Ishikawa (cell line): Measurements from ENCODE around the gene CABP4.

Experiments
- CEBPB ChIP-seq: IDR thresholded peaks from 2 replicates; pipeline ENCODE4 v1.6.1; 2012
- CREB1 ChIP-seq: IDR thresholded peaks from 2 replicates; pipeline ENCODE4 v1.6.1; 2012; ENCODE audit warnings: low read depth
- EP300 ChIP-seq: IDR thresholded peaks from 2 replicates; pipeline ENCODE4 v1.6.1; 2012; ENCODE audit warnings: borderline replicate concordance
- FOXM1 ChIP-seq: IDR thresholded peaks from 2 replicates; pipeline ENCODE4 v1.6.1; 2012; ENCODE audit warnings: low read depth, borderline replicate concordance
- NFIC ChIP-seq: IDR thresholded peaks from 2 replicates; pipeline ENCODE4 v1.6.1; 2012
- RAD21 ChIP-seq: IDR thresholded peaks from 2 replicates; pipeline ENCODE4 v1.6.1; 2012; ENCODE audit warnings: low read depth
- TCF12 ChIP-seq: IDR thresholded peaks from 2 replicates; pipeline ENCODE4 v1.6.1; 2012; ENCODE audit warnings: low read depth
- TEAD4 ChIP-seq: IDR thresholded peaks from 2 replicates; pipeline ENCODE4 v1.6.1; 2012
- USF1 ChIP-seq: IDR thresholded peaks from 2 replicates; pipeline ENCODE4 v1.6.1; 2012
- ZBTB7A ChIP-seq: IDR thresholded peaks from 2 replicates; pipeline ENCODE4 v1.6.1; 2012; ENCODE audit warnings: low read depth
- TF ChIP-seq, protein P1 (sequence below): IDR thresholded peaks from 2 replicates; pipeline ENCODE4 v1.6.1; 2012
- TF ChIP-seq, protein P2 (sequence below): IDR thresholded peaks from 2 replicates; pipeline ENCODE4 v1.6.1; 2012; ENCODE audit warnings: low read depth, mild to moderate bottlenecking

DNA sequence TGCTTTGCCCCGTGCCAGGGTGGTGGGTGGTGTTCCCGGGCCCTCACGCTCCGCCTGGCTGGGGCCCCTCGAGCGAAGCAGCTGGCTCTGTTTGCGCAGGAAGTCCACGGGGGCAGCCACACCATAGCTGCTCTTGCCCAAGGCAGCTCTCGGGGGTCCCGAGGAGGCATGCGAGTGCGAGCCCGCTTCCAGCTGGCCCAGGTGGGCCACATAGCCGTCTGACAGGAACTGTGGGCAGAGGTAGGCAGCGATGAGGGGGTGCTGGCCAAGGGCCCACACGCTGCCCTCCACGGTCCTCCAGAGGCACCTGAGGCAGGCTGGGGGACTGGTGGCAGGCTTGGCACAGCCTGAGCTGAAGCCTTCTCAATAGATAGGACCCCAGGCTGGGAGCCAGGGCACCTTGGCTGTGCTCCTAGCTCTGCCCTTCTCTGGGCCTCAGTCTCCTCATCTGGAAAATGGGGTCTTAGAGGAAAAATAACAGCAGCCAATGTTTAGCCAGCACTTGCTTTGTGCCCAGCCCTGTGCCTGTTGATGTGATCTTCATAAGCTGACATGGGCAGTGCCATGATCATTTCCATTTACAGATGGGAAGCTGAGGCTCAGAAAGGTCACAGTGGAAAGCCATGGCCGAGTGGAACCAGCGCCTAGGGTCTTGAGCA lies 37.0 kb downstream of the CABP4 start:
- TF ChIP-seq RAD21: no peak
- no peak for TF ChIP-seq CREB1
- TF ChIP-seq CEBPB: no peak
- TF ChIP-seq EP300: no peak
- no peak for TF ChIP-seq TCF12
- TF ChIP-seq, protein P1, sequence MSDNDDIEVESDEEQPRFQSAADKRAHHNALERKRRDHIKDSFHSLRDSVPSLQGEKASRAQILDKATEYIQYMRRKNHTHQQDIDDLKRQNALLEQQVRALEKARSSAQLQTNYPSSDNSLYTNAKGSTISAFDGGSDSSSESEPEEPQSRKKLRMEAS: no peak
- no peak for TF ChIP-seq FOXM1
- no peak for TF ChIP-seq ZBTB7A
- TF ChIP-seq NFIC: no peak
- TF ChIP-seq, protein P2, sequence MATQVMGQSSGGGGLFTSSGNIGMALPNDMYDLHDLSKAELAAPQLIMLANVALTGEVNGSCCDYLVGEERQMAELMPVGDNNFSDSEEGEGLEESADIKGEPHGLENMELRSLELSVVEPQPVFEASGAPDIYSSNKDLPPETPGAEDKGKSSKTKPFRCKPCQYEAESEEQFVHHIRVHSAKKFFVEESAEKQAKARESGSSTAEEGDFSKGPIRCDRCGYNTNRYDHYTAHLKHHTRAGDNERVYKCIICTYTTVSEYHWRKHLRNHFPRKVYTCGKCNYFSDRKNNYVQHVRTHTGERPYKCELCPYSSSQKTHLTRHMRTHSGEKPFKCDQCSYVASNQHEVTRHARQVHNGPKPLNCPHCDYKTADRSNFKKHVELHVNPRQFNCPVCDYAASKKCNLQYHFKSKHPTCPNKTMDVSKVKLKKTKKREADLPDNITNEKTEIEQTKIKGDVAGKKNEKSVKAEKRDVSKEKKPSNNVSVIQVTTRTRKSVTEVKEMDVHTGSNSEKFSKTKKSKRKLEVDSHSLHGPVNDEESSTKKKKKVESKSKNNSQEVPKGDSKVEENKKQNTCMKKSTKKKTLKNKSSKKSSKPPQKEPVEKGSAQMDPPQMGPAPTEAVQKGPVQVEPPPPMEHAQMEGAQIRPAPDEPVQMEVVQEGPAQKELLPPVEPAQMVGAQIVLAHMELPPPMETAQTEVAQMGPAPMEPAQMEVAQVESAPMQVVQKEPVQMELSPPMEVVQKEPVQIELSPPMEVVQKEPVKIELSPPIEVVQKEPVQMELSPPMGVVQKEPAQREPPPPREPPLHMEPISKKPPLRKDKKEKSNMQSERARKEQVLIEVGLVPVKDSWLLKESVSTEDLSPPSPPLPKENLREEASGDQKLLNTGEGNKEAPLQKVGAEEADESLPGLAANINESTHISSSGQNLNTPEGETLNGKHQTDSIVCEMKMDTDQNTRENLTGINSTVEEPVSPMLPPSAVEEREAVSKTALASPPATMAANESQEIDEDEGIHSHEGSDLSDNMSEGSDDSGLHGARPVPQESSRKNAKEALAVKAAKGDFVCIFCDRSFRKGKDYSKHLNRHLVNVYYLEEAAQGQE: no peak
- no peak for TF ChIP-seq TEAD4
- TF ChIP-seq USF1: no peak
